Measurements from ENCODE around the gene PTPRB.

Gene PTPRB

GRCh38 chr12:70549340-70550179 lies 87.7 kb downstream of the PTPRB start:
- TF ChIP-seq CTCF (IDR thresholded peaks at IDR 0.05; ENCODE audit: insufficient read depth, low read depth, low read length, missing control alignments) = no peak
- H3K4me3 ChIP-seq (ENCODE audit: low read depth, low read length) = no peak overlapping the region
- peak; percentile 2 for DNase-seq (ENCODE audit: low read depth)

GRCh38 chr12:70543444-70543843 lies 93.8 kb downstream of the PTPRB start:
- no peak overlapping the region for H3K4me3 ChIP-seq (ENCODE audit: low read depth, low read length)
- TF ChIP-seq CTCF (IDR thresholded peaks at IDR 0.05; ENCODE audit: insufficient read depth, low read depth, low read length, missing control alignments) = no peak
- no peak for DNase-seq (ENCODE audit: low read depth)

GRCh38 chr12:70540996-70541395 lies 96.2 kb downstream of the PTPRB start:
- no peak overlapping the region for H3K4me3 ChIP-seq (ENCODE audit: low read depth, low read length)
- no peak for DNase-seq (ENCODE audit: low read depth)
- no peak for TF ChIP-seq CTCF (IDR thresholded peaks at IDR 0.05; ENCODE audit: insufficient read depth, low read depth, low read length, missing control alignments)

- no peak for DNase-seq (ENCODE audit: low read depth)
- no peak for TF ChIP-seq CTCF (IDR thresholded peaks at IDR 0.05; ENCODE audit: insufficient read depth, low read depth, low read length, missing control alignments)
- no peak overlapping the region for H3K4me3 ChIP-seq (ENCODE audit: low read depth, low read length)
These were observed 100.6 kb downstream of the PTPRB start for GRCh38 chr12:70536650-70537049.

- TF ChIP-seq CTCF (IDR thresholded peaks at IDR 0.05; ENCODE audit: insufficient read depth, low read depth, low read length, missing control alignments) = no peak
- no peak for DNase-seq (ENCODE audit: low read depth)
- no peak overlapping the region for H3K4me3 ChIP-seq (ENCODE audit: low read depth, low read length)
These were observed 101.3 kb downstream of the PTPRB start for GRCh38 chr12:70535896-70536374.

GRCh38 chr12:70534466-70534865 lies 102.8 kb downstream of the PTPRB start:
- no peak for TF ChIP-seq CTCF (IDR thresholded peaks at IDR 0.05; ENCODE audit: insufficient read depth, low read depth, low read length, missing control alignments)
- DNase-seq (ENCODE audit: low read depth) = no peak
- no peak overlapping the region for H3K4me3 ChIP-seq (ENCODE audit: low read depth, low read length)

GRCh38 chr12:70529647-70530046 lies 107.6 kb downstream of the PTPRB start:
- no peak for DNase-seq (ENCODE audit: low read depth)
- H3K4me3 ChIP-seq (ENCODE audit: low read depth, low read length) = no peak overlapping the region
- no peak for TF ChIP-seq CTCF (IDR thresholded peaks at IDR 0.05; ENCODE audit: insufficient read depth, low read depth, low read length, missing control alignments)
